Loucy (cell line): ENCODE measurements around the gene CEP112.

Experiments used
- CTCF ChIP-seq: fragments of 200-600 bp; sonication (generic); conservative IDR thresholded peaks from 2 replicates; pipeline ENCODE4 v1.5.1; 2014; ENCODE audit warnings: mild to moderate bottlenecking, antibody characterized with exemption, low read length
- EZH2phosphoT487 ChIP-seq: fragments of 200-600 bp; IDR thresholded peaks from 2 replicates; pipeline ENCODE4 v1.6.1; 2018; ENCODE audit warnings: antibody characterized with exemption, mild to moderate bottlenecking, moderate library complexity, borderline replicate concordance

DNA sequence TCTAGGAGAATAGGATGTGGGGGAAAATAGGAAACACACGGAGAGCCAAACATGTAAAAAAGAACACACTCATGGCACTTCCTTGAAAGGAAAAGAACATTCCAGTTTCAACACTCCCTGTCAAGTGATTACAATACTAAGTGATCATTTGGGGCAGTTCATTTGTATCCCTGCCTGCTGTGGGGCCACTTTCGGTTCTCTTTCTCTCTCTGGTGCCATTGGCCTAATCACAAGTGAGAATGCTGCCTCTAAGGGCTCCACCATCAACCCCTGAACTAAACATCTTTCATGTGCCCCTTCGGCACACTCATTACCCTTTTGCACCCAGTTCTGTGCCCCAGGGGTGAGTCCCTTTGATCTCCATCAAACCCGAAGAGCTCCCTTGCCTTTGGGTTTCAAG is 197.3 kb downstream of the CEP112 start:
- TF ChIP-seq CTCF (no peak), EZH2phosphoT487 (no peak)
